NCI-H226 (cell line): ENCODE measurements around the gene CNIH4.
"Not testable (repeated sequence)": the region's sequence is repeated elsewhere in the genome, so short reads cannot be mapped to it uniquely, and the experiment has no call there.

Source experiments
- DNase-seq: peaks from one replicate; pipeline ENCODE4 v3.0.0-alpha.2; 2015

CNIH4 gene

DNA sequence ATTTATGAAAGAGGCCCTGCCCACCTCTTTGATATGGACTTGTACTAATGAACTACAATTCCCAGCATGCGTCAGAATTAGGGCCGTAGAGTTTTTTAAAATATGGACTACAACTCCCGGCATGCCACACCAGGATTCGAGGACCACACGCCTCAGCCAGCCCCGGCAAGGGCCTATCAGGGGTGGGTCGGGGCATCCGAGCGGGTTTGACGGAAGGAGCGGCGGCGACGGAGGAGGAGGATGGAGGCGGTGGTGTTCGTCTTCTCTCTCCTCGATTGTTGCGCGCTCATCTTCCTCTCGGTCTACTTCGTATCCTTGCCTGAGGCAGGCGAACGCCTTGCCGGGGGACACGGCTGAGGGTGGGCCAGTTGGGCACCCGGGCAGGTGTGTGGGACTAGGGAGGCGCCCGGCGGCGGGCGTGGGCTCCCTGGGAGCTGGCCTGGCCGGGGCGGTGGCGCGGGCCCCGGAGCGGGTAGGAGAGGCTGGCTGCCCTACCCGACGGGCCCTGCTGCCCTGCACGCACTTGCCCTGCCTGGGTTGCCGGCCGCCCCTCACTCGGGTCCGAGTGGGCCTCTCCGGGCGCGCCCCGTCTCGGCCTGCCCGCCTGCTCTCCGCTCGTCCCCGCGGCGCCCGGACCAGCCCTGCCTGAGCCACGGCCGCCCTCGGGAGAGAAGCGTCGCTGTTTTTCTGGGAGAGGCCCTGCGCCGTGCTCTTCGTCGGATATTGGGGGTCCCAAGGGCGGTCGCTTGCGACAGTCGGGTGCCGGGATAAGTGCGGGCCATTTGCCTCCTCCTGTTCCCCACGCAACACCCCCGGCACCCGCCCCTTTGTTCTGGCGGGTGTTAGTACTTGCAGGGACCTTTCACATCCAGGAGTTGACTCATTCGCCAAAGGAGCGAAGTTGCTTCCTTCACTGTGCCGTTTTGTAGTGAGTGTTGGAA lies at the start of gene CNIH4:
CNIH4 (plus strand) TSS at position 195 of the 941 bp plus-strand sequence; CDS start at position 241, 46 bp downstream.
- DNase-seq, result peak; percentile 79

DNA sequence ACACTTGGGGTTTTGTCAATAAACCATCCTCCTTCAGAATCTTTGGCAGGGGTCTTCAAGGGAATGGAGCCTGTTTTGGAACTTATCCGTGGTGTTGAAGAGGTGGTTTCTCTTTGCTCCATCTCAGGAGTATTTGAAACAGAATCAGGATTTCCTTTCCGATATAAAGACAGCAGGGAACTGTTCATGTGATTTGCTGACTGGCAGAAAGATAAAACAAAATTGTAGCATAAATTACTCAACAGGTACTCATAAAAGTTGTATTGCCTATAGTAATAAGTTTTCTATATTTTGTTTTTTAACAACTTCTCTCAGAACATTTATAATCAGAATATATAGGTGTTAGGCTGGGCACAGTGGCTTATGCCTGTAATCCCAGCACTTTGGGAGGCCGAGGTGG lies 48.6 kb upstream of the CNIH4 start:
- no peak for DNase-seq

DNA sequence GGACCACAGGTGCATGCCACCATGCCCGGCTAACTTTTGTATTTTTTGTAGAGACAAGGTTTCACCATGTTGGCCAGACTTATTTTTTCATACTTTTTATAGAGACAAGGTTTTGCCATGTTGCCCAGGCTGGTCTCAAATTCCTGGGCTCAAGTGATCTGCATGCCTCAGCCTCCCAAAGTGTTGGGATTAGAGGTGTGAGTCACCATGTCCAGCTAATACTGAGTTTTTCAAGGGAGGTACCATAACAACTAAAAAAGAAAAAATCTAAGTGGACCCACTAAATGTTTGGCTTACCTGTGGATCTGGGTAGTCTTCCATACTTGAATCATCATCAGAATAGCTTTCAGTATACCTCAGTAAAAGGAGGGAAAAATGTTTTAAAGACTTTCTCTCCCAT lies 45.2 kb upstream of the CNIH4 start:
- not testable (repeated sequence) for DNase-seq

DNA sequence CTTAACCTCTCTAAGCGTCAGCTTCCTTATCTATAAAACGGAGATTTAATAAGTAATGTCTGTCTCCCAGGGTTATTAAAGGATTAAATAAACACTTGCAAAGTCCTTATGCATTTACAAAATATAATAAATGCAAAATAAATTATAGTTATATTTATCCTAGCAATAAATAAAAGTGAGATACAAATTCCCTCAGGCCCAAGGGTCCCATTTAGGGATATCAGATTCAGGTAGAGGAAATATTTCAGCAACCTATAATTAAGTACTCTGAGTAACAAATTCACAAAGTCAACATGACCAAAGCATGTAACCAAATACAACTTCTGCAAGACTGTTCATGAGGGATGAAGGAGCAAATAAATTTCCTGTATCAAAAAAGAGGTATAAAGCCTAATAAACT lies 44.7 kb upstream of the CNIH4 start:
- DNase-seq, result no peak

DNA sequence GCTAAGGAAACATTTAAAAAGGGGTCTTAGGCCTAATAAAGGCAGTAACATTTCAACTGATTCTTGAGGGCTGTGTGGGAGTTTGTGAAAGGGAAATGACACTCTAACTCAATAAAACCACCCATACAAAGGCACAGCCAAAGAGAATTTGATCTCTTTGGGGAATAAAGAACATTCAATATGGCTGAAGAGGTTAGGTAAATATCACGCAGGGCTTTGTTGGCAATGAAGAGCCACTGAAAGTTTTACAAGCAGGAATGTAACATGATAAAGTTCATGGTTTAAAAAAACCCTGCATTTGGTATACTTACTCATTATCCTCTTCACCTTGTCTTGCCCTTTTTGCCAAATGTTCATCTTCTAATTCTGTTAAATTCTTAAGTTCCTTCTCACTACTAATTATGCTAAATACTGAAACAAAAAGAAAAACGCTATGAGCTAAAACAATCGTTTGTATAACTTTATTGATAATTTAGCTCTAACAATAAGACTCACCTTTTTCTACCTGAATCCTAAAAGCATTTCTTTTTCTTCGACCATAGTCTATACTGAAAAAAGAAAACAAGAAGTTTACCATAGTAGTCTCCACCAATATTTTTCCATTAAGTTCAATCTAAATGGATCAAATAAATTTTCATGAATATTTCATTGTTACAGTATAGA lies 39.2 kb upstream of the CNIH4 start:
- DNase-seq, result no peak

DNA sequence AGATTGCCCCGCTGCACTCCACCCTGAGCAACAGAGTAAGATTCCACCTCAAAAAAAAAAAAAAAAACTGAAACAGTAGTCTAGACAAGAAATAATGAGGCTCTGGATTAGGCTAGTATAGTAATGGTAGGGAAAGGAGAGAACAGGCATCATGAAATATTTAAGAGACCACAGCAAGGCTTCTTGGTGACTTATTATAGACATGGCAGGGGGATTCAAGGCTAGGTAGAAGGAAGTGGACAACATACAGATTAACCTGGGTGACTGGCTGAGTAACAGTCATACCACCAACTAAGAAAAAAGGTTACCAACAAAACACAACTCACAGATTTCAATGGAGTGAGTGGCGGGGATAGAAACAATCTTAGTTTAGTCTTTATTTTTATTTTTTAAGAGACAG lies 35.0 kb upstream of the CNIH4 start:
- no peak for DNase-seq

DNA sequence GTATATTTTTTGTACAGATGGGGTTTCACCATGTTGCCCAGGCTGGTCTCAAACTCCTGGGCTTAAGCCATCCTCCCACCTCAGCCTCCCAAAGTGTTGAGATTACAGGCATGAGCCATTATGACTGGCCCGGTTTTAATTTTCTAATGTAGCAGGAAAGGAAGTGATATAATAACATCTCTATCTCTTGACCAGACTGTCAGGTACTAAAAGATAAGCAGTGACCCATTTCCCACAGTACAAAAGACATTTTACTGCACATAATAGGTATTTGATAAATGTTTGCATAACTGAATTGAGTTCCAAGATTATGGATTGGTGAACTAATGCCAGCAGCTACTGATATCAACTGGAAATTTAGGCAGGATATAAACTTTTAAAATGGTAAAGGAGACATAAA lies 30.7 kb upstream of the CNIH4 start:
- DNase-seq, result peak; percentile 5

DNA sequence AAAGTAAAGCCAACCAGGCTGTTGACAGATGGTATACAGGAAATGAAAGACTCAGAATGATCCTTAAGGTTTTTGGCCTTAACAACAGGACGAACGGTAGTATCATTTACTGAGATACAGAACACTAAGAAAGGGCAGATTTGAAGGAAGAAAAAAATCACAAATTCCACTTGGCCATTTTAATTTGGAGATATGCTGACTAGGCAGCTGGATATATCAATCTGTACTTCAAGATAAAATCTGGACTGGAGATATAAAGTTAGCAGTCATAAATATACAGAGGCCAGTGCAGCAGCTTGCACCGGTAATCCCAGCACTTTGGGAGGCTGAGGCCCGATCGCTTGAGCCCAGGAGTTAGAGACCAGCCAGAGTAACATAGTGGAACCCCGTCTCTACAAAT lies 28.0 kb upstream of the CNIH4 start:
- no peak for DNase-seq

DNA sequence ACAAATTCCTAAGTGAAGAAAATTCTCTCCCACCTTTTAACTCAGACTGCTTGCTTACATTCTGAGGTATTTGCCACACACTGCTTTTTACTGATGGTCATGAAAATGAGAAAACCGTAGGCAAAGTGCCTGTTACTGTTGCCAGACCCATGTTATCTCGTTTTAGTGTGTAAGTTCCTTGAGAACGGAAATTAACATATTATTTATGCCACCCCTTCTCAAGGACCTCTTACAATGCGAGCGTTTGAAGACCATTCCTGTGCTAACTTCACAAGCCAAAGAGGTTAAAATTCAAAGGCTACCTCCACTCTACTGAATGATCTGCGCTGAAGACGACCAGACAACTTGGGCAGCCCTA lies 27.2 kb upstream of the CNIH4 start:
- DNase-seq, result no peak

DNA sequence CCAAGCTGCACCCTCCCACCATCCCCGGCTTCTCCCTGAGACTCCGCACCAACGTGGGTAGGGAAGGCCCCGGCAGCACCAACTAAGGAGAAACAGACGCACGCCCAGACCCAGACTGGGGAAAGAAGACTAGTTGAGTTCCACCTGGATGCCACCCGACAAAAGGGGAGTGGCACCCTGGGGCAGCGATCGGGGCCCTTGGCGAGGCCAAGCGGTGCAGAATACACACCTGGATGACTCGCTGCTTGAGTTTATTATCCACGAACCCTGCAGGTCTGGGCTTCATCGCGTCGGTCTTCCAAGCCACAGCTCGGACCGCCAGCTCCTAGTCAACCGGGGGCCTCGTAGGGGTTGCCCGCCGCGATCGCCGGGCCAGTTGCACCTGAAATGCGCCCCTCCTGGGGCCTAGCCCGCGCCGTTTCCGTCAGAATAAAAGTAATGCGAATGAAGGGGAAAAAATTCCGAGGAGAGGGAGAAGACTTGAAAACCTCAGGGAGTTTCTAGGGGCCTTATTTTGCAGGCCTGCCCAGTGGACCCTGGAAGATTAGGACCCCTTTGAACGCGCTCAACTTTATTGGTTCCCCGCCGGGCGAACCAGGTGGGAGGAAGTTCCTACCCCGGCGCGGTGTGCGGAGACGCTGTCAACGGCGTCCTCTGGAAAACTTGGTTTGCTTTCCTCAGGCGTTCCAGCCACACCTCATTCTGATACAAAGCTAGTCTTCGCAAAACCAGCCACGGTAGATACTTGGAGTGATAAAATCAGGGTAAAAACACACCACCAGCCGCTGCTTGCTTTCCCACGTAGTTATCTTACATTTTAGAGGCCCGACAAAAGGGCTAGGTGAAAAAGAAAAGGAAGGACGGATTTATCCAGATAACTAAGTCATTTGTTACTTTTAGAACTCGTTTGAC lies 26.6 kb upstream of the CNIH4 start, which contains the start of gene NVL:
NVL (minus strand) TSS at position 331 of the 912 bp plus-strand sequence; CDS start at position 286, 45 bp downstream.
- DNase-seq, result peak; percentile 66

DNA sequence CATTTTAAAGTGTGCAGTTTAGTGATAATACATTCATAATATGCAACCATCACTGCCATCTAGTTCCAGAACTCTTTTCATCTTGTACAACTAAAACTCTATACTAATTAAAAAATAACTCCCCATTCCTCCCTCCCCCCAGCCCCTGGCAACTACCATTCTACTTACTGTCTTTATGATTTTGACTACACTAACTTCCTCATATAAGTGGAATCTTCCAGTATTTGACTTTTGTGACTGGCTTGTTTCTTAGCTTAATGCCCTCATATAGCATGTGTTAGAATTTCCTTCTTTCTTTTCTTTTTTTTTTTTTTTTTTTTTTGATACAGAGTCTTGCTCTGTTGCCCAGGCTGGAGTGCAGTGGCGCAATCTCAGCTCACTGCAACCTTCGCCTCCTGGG lies 25.4 kb upstream of the CNIH4 start:
- DNase-seq, result no peak

DNA sequence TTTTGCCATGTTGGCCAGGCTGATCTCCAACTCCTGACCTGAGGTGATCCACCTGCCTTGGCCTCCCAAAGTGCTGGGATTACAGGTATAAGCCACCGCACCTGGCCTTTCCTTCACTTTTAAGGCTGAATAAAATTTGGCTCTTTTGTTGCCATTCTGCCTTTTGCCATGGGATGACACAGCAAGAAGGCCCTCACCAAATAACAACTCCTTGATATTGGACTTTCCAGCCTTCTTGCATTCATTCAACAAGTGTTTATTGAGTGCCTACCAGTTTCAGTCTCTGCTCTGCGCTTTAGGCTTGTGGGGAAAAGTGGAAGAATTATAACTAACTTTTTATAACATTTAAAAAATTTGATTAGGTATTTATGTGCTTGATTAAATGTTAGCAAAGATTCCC lies 24.9 kb upstream of the CNIH4 start:
- no peak for DNase-seq

DNA sequence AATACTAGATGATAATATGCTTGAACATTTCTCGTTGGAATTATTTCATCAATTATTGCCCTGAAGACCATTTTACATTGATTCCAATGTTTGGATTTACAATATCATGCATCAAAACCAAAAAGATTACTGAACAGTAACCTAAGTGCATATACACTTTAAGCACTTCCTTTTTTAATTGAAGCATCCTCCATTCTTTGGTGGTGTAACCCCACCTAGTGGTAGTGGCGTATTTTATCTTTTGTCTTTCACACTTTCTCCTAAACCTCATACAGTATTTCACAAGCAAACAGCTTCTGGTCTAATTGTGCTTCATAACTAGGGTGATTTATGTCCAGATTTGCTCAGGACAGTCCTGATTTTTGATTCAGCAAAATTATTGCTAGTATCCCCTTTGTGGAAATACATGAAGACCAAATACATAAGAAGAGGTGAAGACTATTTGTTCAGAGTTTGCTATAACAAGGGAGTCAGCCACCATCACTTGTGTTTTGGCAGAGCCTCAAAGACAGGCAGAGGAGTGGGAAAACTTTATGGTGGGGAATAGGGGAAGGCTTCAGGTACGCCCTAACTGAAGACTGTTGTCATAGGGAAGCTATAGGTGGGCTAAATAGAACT lies 23.3 kb upstream of the CNIH4 start:
- DNase-seq, result peak; percentile 20

DNA sequence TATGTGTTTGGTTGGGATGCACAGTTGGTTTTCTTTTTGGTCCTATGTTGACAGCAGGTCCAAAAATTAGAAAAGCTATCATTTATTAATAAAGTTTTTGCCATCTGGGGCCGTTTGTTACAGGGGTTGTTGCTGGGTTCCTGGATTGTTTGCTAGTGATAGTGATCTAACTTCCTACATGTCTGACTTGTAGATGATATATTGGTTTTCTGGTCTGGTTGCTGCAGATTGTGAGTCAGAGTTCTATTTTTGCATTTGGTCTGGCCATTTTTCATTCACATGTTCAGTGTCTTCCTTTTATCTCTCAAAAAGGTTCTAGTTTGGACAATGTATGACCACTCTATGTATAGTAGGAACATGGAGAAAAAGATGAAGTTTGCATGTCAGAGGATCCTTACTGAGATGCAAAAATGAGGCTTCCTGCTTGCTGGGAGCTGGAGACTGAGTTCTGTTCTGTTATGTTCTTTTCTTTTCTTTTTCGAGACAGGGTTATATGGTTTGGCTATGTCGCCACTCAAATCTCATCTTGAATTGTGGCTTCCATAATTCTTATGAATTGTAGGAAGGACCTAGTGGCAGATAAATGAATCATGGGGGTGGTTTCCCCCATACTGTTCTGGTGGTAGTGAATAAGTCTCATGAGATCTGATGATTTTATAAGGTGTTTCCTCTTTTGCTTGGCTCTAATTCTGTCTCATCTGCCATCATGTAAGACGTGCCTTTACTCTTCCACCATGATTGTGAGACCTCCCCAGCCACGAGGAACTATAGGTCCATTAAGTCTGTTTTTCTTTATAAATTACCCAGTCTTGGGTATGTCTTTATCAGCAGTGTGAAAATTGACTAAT lies 22.5 kb upstream of the CNIH4 start:
- no peak for DNase-seq

DNA sequence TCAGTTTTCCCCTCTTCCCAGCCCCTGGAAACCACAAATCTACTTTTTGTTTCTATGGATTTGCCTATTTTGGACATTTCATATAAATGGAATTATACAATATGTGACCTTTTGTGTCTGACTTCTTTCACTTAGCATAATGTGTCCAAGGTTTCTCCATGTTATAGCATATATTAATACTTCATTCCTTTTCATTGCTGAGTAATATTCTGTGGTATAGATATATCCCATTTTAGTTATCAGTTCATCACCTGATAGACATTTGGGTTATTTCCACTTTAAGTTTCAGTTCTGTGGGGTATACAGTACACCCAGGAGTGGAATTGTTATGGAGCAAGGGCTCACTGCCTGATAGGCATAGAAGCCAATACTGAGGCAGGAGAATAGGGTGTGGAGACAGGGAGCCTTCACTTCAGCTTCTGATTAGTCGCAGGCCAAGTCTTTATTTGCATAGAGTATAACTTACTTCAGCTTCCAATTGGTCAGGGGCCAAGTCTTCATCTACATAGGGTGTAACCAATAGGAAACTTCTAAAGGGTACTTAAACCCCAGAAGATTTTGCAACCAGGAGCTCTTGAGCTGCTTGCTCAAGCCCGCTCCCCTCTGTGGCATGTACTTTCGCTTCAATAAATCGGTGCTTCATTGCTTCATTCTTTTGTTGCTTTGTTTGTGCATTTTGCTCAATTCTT lies 18.4 kb upstream of the CNIH4 start:
- DNase-seq, result no peak

DNA sequence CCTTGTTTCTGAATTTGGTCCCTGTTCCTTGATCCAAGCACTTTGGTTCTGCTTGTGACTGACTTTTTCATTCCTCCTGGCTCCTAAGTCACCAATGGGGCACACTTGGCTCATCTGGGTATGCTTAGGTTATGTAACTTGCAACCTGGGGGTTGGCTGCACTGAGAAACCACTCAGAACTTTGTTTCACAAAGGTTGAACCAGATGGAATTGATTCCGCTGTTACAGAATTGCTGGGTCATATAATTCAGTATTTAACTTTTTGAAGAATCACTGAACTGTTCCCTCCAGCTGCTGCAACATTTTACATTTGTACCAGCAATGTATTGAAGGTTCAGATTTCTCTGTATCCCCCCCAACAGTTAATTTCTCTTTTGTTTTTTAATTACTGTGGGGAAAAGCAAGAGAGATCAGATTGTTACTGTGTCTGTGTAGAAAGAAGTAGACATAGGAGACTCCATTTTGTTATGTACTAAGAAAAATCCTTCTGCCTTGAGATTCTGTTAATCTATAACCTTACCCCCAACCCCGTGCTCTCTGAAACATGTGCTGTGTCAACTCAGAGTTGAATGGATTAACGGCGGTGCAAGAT lies 17.1 kb upstream of the CNIH4 start:
- DNase-seq, result no peak

DNA sequence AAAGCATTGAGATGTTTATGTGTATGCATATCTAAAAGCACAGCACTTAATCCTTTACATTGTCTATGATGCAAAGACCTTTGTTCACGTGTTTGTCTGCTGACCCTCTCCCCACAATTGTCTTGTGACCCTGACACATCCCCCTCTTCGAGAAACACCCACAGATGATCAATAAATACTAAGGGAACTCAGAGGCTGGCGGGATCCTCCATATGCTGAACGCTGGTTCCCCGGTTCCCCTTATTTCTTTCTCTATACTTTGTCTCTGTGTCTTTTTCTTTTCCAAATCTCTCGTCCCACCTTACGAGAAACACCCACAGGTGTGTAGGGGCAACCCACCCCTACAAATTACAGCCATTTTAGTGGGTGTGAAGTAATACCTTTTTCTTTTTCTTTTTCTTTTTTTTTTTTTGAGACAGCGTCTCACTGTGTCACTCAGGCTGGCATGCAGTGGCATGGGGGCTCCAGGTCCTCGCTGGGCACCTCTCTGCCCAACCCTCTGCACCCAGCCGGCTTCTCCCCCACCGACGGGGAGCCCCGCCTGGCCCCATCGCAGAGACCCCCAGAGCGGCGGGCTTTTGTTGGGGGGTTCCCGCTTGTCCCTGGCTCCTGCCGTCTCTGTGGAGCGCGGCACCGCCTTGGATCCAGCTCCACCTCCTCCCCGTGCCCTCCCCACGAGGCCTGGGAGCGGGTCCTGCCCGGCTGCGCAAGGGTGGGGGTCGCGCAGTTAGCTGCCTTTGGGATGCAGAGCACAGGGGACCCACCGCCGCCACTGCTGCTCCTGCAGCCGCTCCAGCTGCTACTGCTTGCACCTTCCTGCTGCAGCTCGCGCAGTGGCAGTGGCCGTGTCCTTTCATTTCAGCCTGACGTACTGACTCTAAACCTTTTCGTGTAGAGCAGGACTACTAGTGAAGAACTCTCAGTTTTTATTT lies 16.0 kb upstream of the CNIH4 start:
- not testable (repeated sequence) for DNase-seq

DNA sequence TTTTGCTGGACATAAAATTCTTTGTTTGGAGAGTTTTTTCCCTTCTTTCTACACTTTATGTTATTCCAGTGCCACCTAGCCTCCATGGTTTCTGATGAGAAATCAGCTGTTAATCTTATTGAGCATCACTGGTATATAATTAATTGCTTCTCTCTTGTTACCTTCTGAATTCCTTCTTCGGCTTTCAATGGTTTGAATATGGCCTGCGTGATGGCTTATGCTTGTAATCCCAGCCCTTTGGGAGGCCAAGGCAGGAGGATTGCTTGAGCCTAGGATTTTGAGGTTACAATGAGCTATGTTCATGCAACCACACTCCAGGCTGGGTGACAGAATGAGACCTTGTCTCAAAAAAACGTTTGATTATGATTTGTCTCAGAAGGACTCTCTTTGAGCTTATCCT lies 13.0 kb upstream of the CNIH4 start:
- no peak for DNase-seq

DNA sequence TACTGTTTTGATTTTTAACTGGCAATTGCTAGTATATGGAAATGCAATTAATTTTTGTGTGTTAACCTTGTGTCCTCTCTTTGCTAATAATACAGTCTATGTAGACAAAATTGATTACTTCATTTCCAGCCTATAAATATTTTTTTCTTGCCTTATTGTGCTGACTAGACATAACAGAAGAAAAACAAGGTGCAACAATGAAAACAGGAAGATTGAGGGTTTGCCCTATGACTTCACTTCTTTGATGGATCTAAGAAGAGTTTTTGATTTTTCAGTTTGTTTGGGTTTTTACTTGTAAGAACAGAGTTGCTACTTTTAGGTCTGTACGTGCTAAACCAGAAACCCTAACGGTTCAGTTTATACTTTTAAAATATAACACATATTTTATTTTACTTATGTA lies 8.5 kb upstream of the CNIH4 start:
- no peak for DNase-seq
